Epithelial cell of esophagus (primary cell): Measurements from ENCODE around the gene CD14.
A peak's percentile ranks its signal among the peaks of the same experiment; 100 is the strongest.
"Not testable (repeated sequence)": the region's sequence is repeated elsewhere in the genome, so short reads cannot be mapped to it uniquely, and the experiment has no call there.

ENCODE experiments used
- DNase-seq: peaks from one replicate; pipeline ENCODE4 v3.0.0; 2010; ENCODE audit warnings: low read depth
- H3K4me3 ChIP-seq: 2 replicates; pipeline ENCODE4 v1.5.1; 2011; ENCODE audit warnings: mild to moderate bottlenecking, low read length, control low read depth
- CTCF ChIP-seq: IDR thresholded peaks from 2 replicates; pipeline ENCODE4 v1.5.1; 2011; ENCODE audit warnings: low read depth, mild to moderate bottlenecking, low read length, control low read depth, inconsistent platforms; ENCODE audit not compliant: insufficient read depth; ENCODE audit errors: missing control alignments

Gene CD14

DNA sequence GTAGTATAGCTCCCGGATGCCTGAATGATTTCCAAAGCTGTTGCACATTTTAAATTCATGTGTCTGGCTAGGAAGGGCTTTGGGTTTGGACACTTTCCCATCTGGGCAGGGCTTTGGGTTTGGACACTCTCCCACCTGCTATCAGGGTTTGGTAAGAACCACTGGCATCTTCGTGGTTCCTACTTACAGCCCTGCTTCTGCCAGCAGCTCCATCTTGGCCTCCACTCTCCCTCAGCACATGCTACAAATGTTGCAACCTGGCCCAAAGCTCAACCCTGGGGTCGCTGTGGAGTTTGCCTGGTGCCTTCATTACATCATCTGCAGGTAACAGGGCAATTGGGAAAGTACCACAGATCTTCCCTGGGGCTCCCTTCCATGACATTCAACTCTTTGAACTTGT is 9.7 kb upstream of the CD14 start:
- no peak overlapping the region for H3K4me3 ChIP-seq
- DNase-seq, result no peak
- no peak for TF ChIP-seq CTCF

GRCh38 chr5:140641716-140642115 is 8.7 kb upstream of the CD14 start:
- no peak for TF ChIP-seq CTCF
- no peak overlapping the region for H3K4me3 ChIP-seq
- no peak for DNase-seq

- H3K4me3 ChIP-seq, result peak within 1 kb of the TSS; percentile 85
- TF ChIP-seq CTCF, result peak; percentile 65
- peak; percentile 95 for DNase-seq
Measured at GRCh38 chr5:140639148-140639981, 6.4 kb upstream of the CD14 start, which contains the start of gene TMCO6. TSS of gene TMCO6 (plus strand) at chr5:140639451. CDS start at chr5:140639528, 77 bp downstream.

DNA sequence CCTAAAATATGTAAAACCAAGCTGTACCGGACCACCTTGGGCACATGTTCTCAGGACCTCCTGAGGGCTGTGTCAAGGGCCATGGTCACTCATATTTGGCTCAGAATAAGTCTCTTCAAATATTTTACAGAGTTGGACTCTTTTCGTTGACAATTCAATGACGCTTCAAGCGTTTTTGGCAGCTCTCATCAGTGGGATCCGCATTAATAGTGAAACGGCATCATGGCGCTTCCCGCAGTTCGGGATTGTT is 5.8 kb upstream of the CD14 start:
- peak overlapping the region; percentile 85 for H3K4me3 ChIP-seq
- not testable (repeated sequence) for DNase-seq

GRCh38 chr5:140637371-140638100 is 4.6 kb upstream of the CD14 start:
- no peak for DNase-seq
- no peak for TF ChIP-seq CTCF
- no peak overlapping the region for H3K4me3 ChIP-seq

GRCh38 chr5:140635291-140636257 is 2.6 kb upstream of the CD14 start:
- DNase-seq, result no peak
- no peak for TF ChIP-seq CTCF
- no peak overlapping the region for H3K4me3 ChIP-seq

DNA sequence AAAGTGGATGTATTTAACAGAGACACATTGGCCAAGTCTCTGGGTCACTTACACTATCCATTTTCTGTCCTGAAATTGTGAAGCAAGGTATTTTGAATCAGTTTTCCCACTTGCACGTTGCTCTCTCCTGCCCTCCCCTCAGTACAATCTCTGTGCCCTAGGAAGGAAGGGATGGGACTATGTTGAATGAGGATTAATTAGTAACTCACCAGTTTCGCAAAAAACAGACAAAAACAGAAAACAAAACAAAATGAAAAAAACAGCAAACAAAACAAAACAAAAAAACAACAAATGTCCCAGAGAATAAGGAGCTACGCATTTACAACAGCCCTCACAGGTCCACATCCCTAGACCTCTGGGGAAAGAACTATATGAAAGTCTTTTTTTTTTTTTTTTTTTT is 1.1 kb upstream of the CD14 start:
- TF ChIP-seq CTCF, result no peak
- H3K4me3 ChIP-seq, result no peak overlapping the region
- no peak for DNase-seq
